HG03066 (cell line): ENCODE data around the gene PHACTR1.

ENCODE experiments used
- ATAC-seq: cut with Tn5 transposase; IDR thresholded peaks from one replicate; pipeline ENCODE4 v1.9.1; 2021; ENCODE audit warnings: low read depth; ENCODE audit not compliant: unreplicated experiment

Gene PHACTR1

GRCh38 chr6:13273202-13273930, 556.8 kb downstream of the PHACTR1 start:
- ATAC-seq = no peak

GRCh38 chr6:13273931-13274706, 557.6 kb downstream of the PHACTR1 start:
- peak; percentile 47 for ATAC-seq

- ATAC-seq = no peak
Measured at GRCh38 chr6:13274707-13275434, 558.3 kb downstream of the PHACTR1 start.

- ATAC-seq = no peak
Measured at GRCh38 chr6:13275435-13275989, 558.9 kb downstream of the PHACTR1 start.

GRCh38 chr6:13277231-13277630, 560.7 kb downstream of the PHACTR1 start:
- no peak for ATAC-seq

- no peak for ATAC-seq
Measured at GRCh38 chr6:13278164-13278563, 561.6 kb downstream of the PHACTR1 start.

GRCh38 chr6:13278991-13279390, 562.4 kb downstream of the PHACTR1 start:
- no peak for ATAC-seq

- ATAC-seq = no peak
Measured at GRCh38 chr6:13280254-13280653, 563.7 kb downstream of the PHACTR1 start.

GRCh38 chr6:13281686-13282085, 565.1 kb downstream of the PHACTR1 start:
- ATAC-seq = no peak

GRCh38 chr6:13282393-13283069, 566.0 kb downstream of the PHACTR1 start:
- no peak for ATAC-seq

GRCh38 chr6:13283331-13283730, 566.8 kb downstream of the PHACTR1 start:
- ATAC-seq = no peak

GRCh38 chr6:13284646-13285045, 568.1 kb downstream of the PHACTR1 start:
- no peak for ATAC-seq

GRCh38 chr6:13285705-13286104, 569.1 kb downstream of the PHACTR1 start:
- no peak for ATAC-seq

GRCh38 chr6:13286181-13286580, 569.6 kb downstream of the PHACTR1 start:
- ATAC-seq = no peak

GRCh38 chr6:13287104-13287503, 570.5 kb downstream of the PHACTR1 start:
- ATAC-seq = no peak

- no peak for ATAC-seq
Measured at GRCh38 chr6:13288481-13288880, 571.9 kb downstream of the PHACTR1 start.

GRCh38 chr6:13288969-13289391, 572.4 kb downstream of the PHACTR1 start:
- no peak for ATAC-seq

- no peak for ATAC-seq
Measured at GRCh38 chr6:13289789-13290318, 573.3 kb downstream of the PHACTR1 start.

- ATAC-seq = no peak
Measured at GRCh38 chr6:13290335-13290734, 573.8 kb downstream of the PHACTR1 start.

- ATAC-seq = no peak
Measured at GRCh38 chr6:13292774-13293173, 576.2 kb downstream of the PHACTR1 start.
